CD4-positive, alpha-beta memory T cell (primary cell): ENCODE measurements around the gene CCR1. TPM values are rescaled to one million over a fixed set of nuclear protein-coding genes. Genes with fewer than 3 reads are reported as not detected.

Experiments used
- CTCF ChIA-PET: fragments of 350-600 bp; sonication (Branson Sonifier 250); formaldehyde crosslinking; loops from one replicate; lab custom pipeline; 2021; ENCODE audit warnings: inconsistent platforms; ENCODE audit not compliant: partially characterized antibody; lab: Charles Lee
- POLR2A ChIA-PET: fragments of 350-600 bp; sonication (Branson Sonifier 250); formaldehyde crosslinking; loops from one replicate; lab custom pipeline; 2021; ENCODE audit not compliant: partially characterized antibody; lab: Charles Lee
- DNase-seq, 5 donors: peaks; one replicate each; pipeline versions ENCODE4 v3.0.0 to v3.0.0-alpha.2; 2020 to 2022; ENCODE audit warnings: mixed read lengths in 1 of 5
- H3K27ac ChIP-seq: one replicate; pipeline ENCODE4 v1.7.0; 2013; ENCODE audit warnings: low read depth, low read length
- H3K27me3 ChIP-seq: 2 replicates; pipeline ENCODE4 v1.7.0; 2013; ENCODE audit warnings: mild to moderate bottlenecking, low read length, moderate library complexity; ENCODE audit not compliant: insufficient read depth
- H3K36me3 ChIP-seq: 2 replicates; pipeline ENCODE4 v1.7.0; 2013; ENCODE audit warnings: mild to moderate bottlenecking, low read length, moderate library complexity; ENCODE audit not compliant: insufficient read depth
- H3K4me1 ChIP-seq: 2 replicates; pipeline ENCODE4 v1.7.0; 2013; ENCODE audit warnings: mild to moderate bottlenecking, low read length, moderate library complexity; ENCODE audit not compliant: insufficient read depth
- H3K4me3 ChIP-seq, 2 donors: one replicate each; pipeline ENCODE4 v1.7.0; 2013; ENCODE audit warnings: low read length in 2 of 2, mild to moderate bottlenecking in 1 of 2
- H3K9me3 ChIP-seq, 2 donors: one replicate each; pipeline ENCODE4 v1.7.0; 2013; ENCODE audit warnings: low read length in 2 of 2, control low read depth in 1 of 2; ENCODE audit not compliant: control insufficient read depth in 1 of 2
- H3K27ac Mint-ChIP-seq, 7 donors: one replicate each; pipeline ENCODE4 v1.8.0; 2020 to 2021; ENCODE audit warnings: mixed read lengths in 7 of 7, mild to moderate bottlenecking in 6 of 7, inconsistent platforms in 3 of 7, moderate library complexity in 3 of 7
- H3K27me3 Mint-ChIP-seq, 2 donors: one replicate each; pipeline ENCODE4 v1.8.0; 2020 to 2021; ENCODE audit warnings: mixed read lengths in 2 of 2
- H3K36me3 Mint-ChIP-seq, 2 donors: one replicate each; pipeline ENCODE4 v1.8.0; 2020 to 2021; ENCODE audit warnings: mixed read lengths in 2 of 2, inconsistent platforms in 1 of 2, mild to moderate bottlenecking in 1 of 2
- H3K4me1 Mint-ChIP-seq, 4 donors: one replicate each; pipeline ENCODE4 v1.8.0; 2020 to 2021; ENCODE audit warnings: mixed read lengths in 4 of 4, mild to moderate bottlenecking in 1 of 4
- H3K4me3 Mint-ChIP-seq, 8 donors: one replicate each; pipeline ENCODE4 v1.8.0; 2020 to 2021; ENCODE audit warnings: mixed read lengths in 8 of 8, mild to moderate bottlenecking in 7 of 8, moderate library complexity in 6 of 8, inconsistent platforms in 3 of 8
- H3K9me3 Mint-ChIP-seq, 8 donors: one replicate each; pipeline ENCODE4 v1.8.0; 2020 to 2021; ENCODE audit warnings: mixed read lengths in 8 of 8, mild to moderate bottlenecking in 5 of 8, inconsistent platforms in 3 of 8, moderate library complexity in 1 of 8
- intact Hi-C: fragments of 100-400 bp; cut with micrococcal nuclease; formaldehyde crosslinking; loops from one replicate; pipeline ENCODE4 v1.15.1; 2023
- polyA plus RNA-seq, 2 donors: library from polyadenylated mRNA; unstranded; fragments of 300-500 nt; fragmentation: Illumina TruSeq; gene quantifications; one replicate each; pipeline ENCODE4 v1.2.3, GENCODE V29; 2021
- total RNA-seq, 2 experiments: library from RNA; stranded (reverse); gene quantifications; one replicate each; pipeline ENCODE4 v1.2.3, GENCODE V29; 2021

CCR1 gene
- total and polyA plus RNA-seq, 4 experiments from 2014 or later: 0.07 to 2.0 (median 0.71) TPM

DNA sequence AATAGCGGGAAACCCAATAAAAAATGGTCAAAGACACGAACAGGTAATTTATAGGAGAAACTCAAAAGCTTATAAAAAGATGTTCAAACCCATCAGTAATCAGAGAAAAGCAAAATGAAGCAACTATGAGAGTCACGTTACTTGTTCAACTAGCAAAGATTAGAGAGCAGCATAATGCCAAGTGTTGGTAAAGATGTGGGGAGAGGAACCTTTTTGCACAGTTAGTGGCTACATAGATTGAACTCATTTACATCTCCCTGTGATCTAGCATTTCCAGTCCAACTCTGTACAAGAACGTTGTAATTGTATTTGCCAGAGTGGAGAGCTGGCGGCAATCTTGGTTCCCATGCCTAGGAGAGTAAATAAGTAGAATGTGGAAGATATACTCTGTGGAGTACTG lies 15.2 kb downstream of the CCR1 start:
- Mint-ChIP-seq H3K36me3 (peaks cover 5 to 18% of the 10 kb centered on the region in 2 donors), H3K27me3 (peaks cover 1 to 3% of the 10 kb centered on the region in 2 donors), H3K4me1 (no peaks in the 10 kb centered on the region), H3K9me3 (peaks cover 2 to 28% (median 23%) of the 10 kb centered on the region in 8 donors), H3K4me3 (no peak overlapping the region), H3K27ac (no peak overlapping the region)
- no peaks in the 10 kb centered on the region for H3K36me3 ChIP-seq
- CTCF ChIA-PET: no interaction called here
- H3K27me3 ChIP-seq: no peaks in the 10 kb centered on the region
- H3K4me1 ChIP-seq: no peaks in the 10 kb centered on the region
- POLR2A ChIA-PET: no interaction called here
- H3K9me3 ChIP-seq: peaks cover 0 to 5% of the 10 kb centered on the region in 2 donors
- DNase-seq: no peak
- intact Hi-C loops: no loop called here
- H3K4me3 ChIP-seq: no peak overlapping the region
- no peak overlapping the region for H3K27ac ChIP-seq

DNA sequence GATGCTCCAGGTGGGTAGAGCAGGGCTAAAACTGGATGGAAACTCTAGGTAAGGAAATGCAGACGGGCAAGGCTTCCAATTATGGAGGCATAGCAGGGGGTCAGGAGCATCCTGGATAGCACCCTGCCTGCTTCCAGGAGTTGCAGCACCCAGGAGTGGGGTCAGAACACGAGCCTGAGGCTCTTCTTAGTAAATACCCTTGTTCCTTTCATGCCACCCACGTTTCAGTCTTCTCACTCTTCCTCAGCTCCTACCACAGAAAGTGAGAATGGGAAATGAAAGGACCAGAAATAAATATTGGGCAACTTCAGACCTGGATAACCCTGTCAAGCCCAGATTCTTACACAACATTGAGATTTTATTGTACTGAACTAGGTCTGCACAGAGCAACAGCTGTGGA lies 16.4 kb downstream of the CCR1 start:
- CTCF ChIA-PET: no interaction called here

GRCh38 chr3:46188708-46189107 lies 19.4 kb downstream of the CCR1 start:
- H3K9me3 ChIP-seq: peaks cover 0 to 2% of the 10 kb centered on the region in 2 donors
- H3K27ac Mint-ChIP-seq: no peak overlapping the region
- H3K36me3 ChIP-seq: no peaks in the 10 kb centered on the region
- intact Hi-C loops: no loop called here
- H3K27me3 Mint-ChIP-seq: peaks cover 3% of the 10 kb centered on the region in 2 donors
- peaks cover 0 to 5% (median 1%) of the 10 kb centered on the region in 4 donors for H3K4me1 Mint-ChIP-seq
- no peaks in the 10 kb centered on the region for H3K4me1 ChIP-seq
- no peaks in the 10 kb centered on the region for H3K27me3 ChIP-seq
- no peak overlapping the region for H3K27ac ChIP-seq
- no peak overlapping the region for H3K4me3 ChIP-seq
- POLR2A ChIA-PET: no interaction called here
- CTCF ChIA-PET: interaction anchor here (1.0 kb wide), 1 partner anchor 20 kb away, joined by 3 read pairs; the partner anchor contains the start of gene CCR1
- H3K9me3 Mint-ChIP-seq: peaks cover under 1 to 11% (median 10%) of the 10 kb centered on the region in 8 donors
- peaks cover 5 to 6% of the 10 kb centered on the region in 2 donors for H3K36me3 Mint-ChIP-seq
- no peak overlapping the region for H3K4me3 Mint-ChIP-seq
- DNase-seq: no peak

More for the DNA sequence above, 16.4 kb downstream of the CCR1 start:
- no peak overlapping the region for H3K27ac ChIP-seq
- H3K36me3 ChIP-seq: no peaks in the 10 kb centered on the region
- Mint-ChIP-seq H3K27ac (no peak overlapping the region), H3K4me3 (no peak overlapping the region), H3K36me3 (peaks cover 5 to 18% of the 10 kb centered on the region in 2 donors), H3K9me3 (peaks cover 2 to 27% (median 23%) of the 10 kb centered on the region in 8 donors), H3K27me3 (peaks cover 1 to 3% of the 10 kb centered on the region in 2 donors), H3K4me1 (peaks cover 0 to 5% (median 1%) of the 10 kb centered on the region in 4 donors)
- no peaks in the 10 kb centered on the region for H3K4me1 ChIP-seq
- no peak overlapping the region for H3K4me3 ChIP-seq
- intact Hi-C loops: no loop called here
- peaks cover 0 to 5% of the 10 kb centered on the region in 2 donors for H3K9me3 ChIP-seq
- no peak for DNase-seq
- POLR2A ChIA-PET: no interaction called here
- no peaks in the 10 kb centered on the region for H3K27me3 ChIP-seq

GRCh38 chr3:46187876-46188275 lies 20.2 kb downstream of the CCR1 start:
- H3K9me3 Mint-ChIP-seq: peaks cover 0 to 3% (median 2%) of the 10 kb centered on the region in 8 donors
- H3K36me3 ChIP-seq: no peaks in the 10 kb centered on the region
- H3K4me3 ChIP-seq: no peak overlapping the region
- no peak for DNase-seq
- ChIA-PET CTCF (no interaction called here), POLR2A (no interaction called here)
- H3K27ac ChIP-seq: no peak overlapping the region
- intact Hi-C loops: no loop called here
- no peaks in the 10 kb centered on the region for H3K9me3 ChIP-seq
- peak overlapping the region in 1 of 7 donors; percentile 38 for H3K27ac Mint-ChIP-seq
- peaks cover under 1 to 3% of the 10 kb centered on the region in 2 donors for H3K27me3 Mint-ChIP-seq
- no peaks in the 10 kb centered on the region for H3K4me1 ChIP-seq
- H3K4me3 Mint-ChIP-seq: no peak overlapping the region
- no peaks in the 10 kb centered on the region for H3K27me3 ChIP-seq
- peaks cover 2 to 3% of the 10 kb centered on the region in 2 donors for H3K36me3 Mint-ChIP-seq
- H3K4me1 Mint-ChIP-seq: peaks cover 0 to 5% (median 1%) of the 10 kb centered on the region in 4 donors

DNA sequence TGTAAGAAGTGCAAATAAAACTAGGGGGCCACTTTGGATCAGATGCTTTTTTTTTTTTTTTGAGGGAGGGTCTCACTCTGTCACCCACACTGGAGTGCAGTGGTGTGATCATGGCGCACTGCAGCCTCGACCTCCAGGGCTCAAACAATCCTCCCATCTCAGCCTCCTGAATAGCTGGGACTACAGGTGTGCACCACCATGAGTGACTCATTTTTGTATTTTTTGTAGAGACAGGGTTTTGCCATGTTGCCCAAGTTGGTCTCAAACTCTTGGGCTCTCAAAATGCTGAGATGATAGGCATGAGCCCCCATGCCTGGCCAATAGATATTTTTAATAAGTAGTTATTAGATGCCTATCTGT lies 20.8 kb downstream of the CCR1 start:
- no peak overlapping the region for H3K4me3 ChIP-seq
- H3K27ac ChIP-seq: no peak overlapping the region
- Mint-ChIP-seq H3K36me3 (peaks cover 0 to 3% of the 10 kb centered on the region in 2 donors), H3K27me3 (peaks cover 0 to 3% of the 10 kb centered on the region in 2 donors), H3K9me3 (no peaks in the 10 kb centered on the region), H3K4me3 (no peak overlapping the region), H3K4me1 (peaks cover 0 to 5% (median 1%) of the 10 kb centered on the region in 4 donors), H3K27ac (peak overlapping the region in 1 of 7 donors; percentile 51)
- no peak for DNase-seq
- ChIA-PET CTCF (interaction anchor here (0.7 kb wide), 1 partner anchor 184 kb away, joined by 3 read pairs; the partner anchor contains the start of gene CCR5), POLR2A (no interaction called here)
- H3K4me1 ChIP-seq: no peaks in the 10 kb centered on the region
- H3K27me3 ChIP-seq: no peaks in the 10 kb centered on the region
- intact Hi-C loops: no loop called here
- no peaks in the 10 kb centered on the region for H3K9me3 ChIP-seq
- no peaks in the 10 kb centered on the region for H3K36me3 ChIP-seq

DNA sequence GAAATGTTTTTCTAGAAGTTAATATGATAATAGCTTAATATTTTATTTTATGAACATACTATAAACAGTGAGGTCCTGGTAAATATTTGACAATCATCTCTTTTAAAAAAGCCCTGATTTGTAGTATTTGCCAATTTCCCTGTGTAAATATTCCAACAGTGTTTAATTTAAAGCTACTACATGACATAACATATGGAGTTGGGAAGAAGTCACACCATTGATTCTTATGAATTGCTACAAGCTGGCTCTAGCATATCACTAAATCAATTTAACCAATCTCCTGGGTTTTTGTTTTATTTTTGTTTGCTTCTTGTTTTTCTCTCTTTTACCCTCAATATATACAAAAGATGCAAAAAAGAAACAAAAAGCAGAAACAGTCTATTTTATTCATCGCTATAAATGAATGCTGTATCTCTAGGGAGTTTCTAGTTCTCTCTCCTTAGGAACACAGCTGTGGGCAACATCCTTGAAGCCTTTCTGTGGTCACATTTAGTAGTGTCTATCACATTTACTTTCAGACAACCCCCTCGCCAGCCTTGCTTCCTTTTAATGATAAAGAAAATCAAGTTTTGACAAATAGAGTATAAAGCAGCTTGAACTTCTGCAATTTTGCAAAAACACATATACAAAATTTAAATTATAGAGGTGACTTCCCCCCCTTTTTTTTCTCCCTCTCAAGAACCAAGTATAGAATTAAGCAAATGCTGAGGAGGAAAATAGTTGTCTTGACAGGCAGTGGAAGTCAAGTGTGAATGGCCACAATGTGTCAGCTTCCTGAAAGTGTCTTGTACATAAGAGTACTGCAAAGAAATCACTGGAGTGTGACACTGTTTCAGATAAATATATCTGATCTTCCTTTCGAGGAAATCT lies 21.4 kb downstream of the CCR1 start:
- H3K27me3 Mint-ChIP-seq: peaks cover 0 to 2% of the 10 kb centered on the region in 2 donors
- ChIA-PET POLR2A (no interaction called here), CTCF (interaction anchor here (0.7 to 1.5 kb wide), 2 partner anchors 184 to 218 kb away, joined by 3 read pairs; partner anchors contain the start of gene CCR5)
- no peaks in the 10 kb centered on the region for H3K27me3 ChIP-seq
- H3K9me3 Mint-ChIP-seq: no peaks in the 10 kb centered on the region
- DNase-seq: no peak
- H3K4me1 ChIP-seq: no peaks in the 10 kb centered on the region
- intact Hi-C loops: no loop called here
- H3K9me3 ChIP-seq: no peaks in the 10 kb centered on the region
- peaks cover 0 to 3% of the 10 kb centered on the region in 2 donors for H3K36me3 Mint-ChIP-seq
- H3K27ac ChIP-seq: no peak overlapping the region
- no peak overlapping the region for H3K4me3 Mint-ChIP-seq
- no peak overlapping the region for H3K27ac Mint-ChIP-seq
- no peak overlapping the region for H3K4me3 ChIP-seq
- H3K4me1 Mint-ChIP-seq: peaks cover 0 to 5% (median 1%) of the 10 kb centered on the region in 4 donors
- no peaks in the 10 kb centered on the region for H3K36me3 ChIP-seq

DNA sequence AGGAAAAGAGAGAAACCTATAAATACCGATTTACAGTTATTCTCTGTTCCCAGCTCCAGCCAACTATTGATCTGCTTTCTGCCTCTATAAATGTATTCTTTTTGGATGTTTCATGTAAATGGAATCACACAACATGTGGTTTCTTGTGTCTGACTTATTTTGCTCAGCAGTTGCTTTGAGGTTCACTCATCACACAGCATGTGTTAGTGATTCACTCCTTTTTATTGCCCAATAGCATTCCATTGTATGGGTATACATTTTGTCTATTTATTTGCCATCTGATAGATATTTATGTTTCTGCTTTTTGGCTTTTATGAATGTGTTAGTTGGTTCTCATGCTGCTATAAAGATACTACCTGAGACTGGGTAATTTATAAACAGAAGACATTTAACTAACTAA lies 23.6 kb downstream of the CCR1 start:
- Mint-ChIP-seq H3K36me3 (peaks cover 0 to 3% of the 10 kb centered on the region in 2 donors), H3K4me3 (no peak overlapping the region), H3K9me3 (no peaks in the 10 kb centered on the region), H3K27me3 (peaks cover 0 to 2% of the 10 kb centered on the region in 2 donors), H3K4me1 (peaks cover 0 to 5% (median 1%) of the 10 kb centered on the region in 4 donors), H3K27ac (no peak overlapping the region)
- no peaks in the 10 kb centered on the region for H3K36me3 ChIP-seq
- no peak overlapping the region for H3K27ac ChIP-seq
- H3K9me3 ChIP-seq: no peaks in the 10 kb centered on the region
- CTCF ChIA-PET: no interaction called here
- H3K4me1 ChIP-seq: no peaks in the 10 kb centered on the region
- intact Hi-C loops: no loop called here
- POLR2A ChIA-PET: no interaction called here
- no peak for DNase-seq
- H3K27me3 ChIP-seq: no peaks in the 10 kb centered on the region
- no peak overlapping the region for H3K4me3 ChIP-seq
